ENCODE results near the gene DNM3.

- no peak for TF ChIP-seq CTCF (IDR thresholded peaks at IDR 0.05)
- TF ChIP-seq POLR2A (IDR thresholded peaks at IDR 0.05): no peak
Observed at GRCh38 chr1:172406968-172407367, 565.7 kb downstream of the DNM3 start.

Data from adrenal gland (tissue), 5 donors.